IPS-18a (cell line): ENCODE data around the gene PLEKHA4.

ENCODE experiments used
- H3K27ac ChIP-seq: one replicate; pipeline ENCODE4 v1.5.1; 2013; ENCODE audit warnings: low read length
- H3K27me3 ChIP-seq: one replicate; pipeline ENCODE4 v1.6.1; 2013; ENCODE audit warnings: mild to moderate bottlenecking, low read length; ENCODE audit not compliant: control insufficient read depth, insufficient read depth
- H3K36me3 ChIP-seq: one replicate; pipeline ENCODE4 v1.6.1; 2013; ENCODE audit warnings: low read depth, low read length; ENCODE audit not compliant: control insufficient read depth
- H3K4me1 ChIP-seq: one replicate; pipeline ENCODE4 v1.6.1; 2013; ENCODE audit warnings: low read depth, low read length; ENCODE audit not compliant: control insufficient read depth
- H3K4me3 ChIP-seq: one replicate; pipeline ENCODE4 v1.5.1; 2013; ENCODE audit warnings: low read length
- H3K9ac ChIP-seq: one replicate; pipeline ENCODE4 v1.6.1; 2013; ENCODE audit warnings: mild to moderate bottlenecking, low read length, moderate library complexity
- H3K9me3 ChIP-seq: one replicate; pipeline ENCODE4 v1.6.1; 2013; ENCODE audit warnings: low read depth, low read length; ENCODE audit not compliant: control insufficient read depth

Gene PLEKHA4

DNA sequence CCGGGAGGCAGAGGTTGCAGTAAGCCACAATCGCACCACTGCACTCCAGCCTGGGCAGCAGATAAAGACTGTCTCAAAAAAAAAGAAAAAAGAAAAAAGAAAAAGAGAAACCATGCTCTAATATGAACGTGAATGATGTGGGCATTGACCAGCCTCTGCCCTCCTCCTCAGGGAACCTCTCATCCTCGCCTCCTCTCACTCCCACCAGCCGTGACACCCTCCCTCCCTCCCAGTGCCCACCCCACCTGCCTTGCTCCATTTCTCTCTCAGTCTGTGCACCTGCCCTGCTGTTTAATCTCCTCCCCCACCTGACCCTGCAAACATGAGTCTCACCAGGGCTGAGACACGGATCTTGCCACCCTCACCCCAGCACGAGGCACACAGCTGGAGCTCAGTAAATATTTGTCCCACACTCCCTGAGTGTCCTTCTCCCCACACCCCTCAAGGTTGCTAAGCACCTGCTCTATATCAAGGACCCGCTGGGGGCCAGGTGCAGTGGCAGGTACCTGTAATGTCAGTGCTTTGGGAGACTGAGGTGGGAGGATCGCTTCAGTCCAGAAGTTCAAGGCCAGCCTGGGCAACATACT is 50.1 kb downstream of the PLEKHA4 start:
- H3K27ac ChIP-seq: no peak overlapping the region
- H3K4me1 ChIP-seq: no peaks in the 10 kb centered on the region

DNA sequence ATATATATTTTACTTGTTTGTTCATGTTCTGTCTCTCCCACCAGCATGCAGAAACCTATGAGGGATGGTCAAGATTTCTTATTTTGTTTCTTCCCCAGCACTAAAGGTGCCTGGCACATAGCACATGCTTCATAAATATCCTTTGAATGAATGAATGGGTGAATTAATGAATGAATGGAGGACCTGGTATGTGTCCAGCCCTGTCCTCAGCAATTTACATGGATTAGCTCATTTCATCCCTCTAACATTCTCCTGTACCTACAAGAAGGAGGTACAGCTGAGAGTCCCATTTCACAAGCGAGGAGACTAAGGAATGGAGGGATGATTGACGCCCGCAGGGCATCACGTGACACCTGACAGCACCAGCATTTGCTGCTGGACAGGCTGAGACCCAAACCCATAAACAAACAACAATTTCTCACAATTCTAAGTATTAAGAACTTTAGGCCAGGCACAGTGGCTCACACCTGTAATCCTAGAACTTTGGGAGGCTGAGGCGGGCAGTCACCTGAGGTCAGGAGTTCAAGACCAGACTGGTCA is 50.8 kb downstream of the PLEKHA4 start:
- no peaks in the 10 kb centered on the region for H3K36me3 ChIP-seq
- H3K27me3 ChIP-seq: no peaks in the 10 kb centered on the region
- no peak overlapping the region for H3K27ac ChIP-seq
- no peaks in the 10 kb centered on the region for H3K4me1 ChIP-seq
- H3K9me3 ChIP-seq: no peaks in the 10 kb centered on the region
- H3K9ac ChIP-seq: no peak overlapping the region
- H3K4me3 ChIP-seq: no peak overlapping the region

More for the DNA sequence above, 50.1 kb downstream of the PLEKHA4 start:
- no peaks in the 10 kb centered on the region for H3K9me3 ChIP-seq
- H3K36me3 ChIP-seq: no peaks in the 10 kb centered on the region
- no peaks in the 10 kb centered on the region for H3K27me3 ChIP-seq
- H3K9ac ChIP-seq: no peak overlapping the region
- H3K4me3 ChIP-seq: no peak overlapping the region

DNA sequence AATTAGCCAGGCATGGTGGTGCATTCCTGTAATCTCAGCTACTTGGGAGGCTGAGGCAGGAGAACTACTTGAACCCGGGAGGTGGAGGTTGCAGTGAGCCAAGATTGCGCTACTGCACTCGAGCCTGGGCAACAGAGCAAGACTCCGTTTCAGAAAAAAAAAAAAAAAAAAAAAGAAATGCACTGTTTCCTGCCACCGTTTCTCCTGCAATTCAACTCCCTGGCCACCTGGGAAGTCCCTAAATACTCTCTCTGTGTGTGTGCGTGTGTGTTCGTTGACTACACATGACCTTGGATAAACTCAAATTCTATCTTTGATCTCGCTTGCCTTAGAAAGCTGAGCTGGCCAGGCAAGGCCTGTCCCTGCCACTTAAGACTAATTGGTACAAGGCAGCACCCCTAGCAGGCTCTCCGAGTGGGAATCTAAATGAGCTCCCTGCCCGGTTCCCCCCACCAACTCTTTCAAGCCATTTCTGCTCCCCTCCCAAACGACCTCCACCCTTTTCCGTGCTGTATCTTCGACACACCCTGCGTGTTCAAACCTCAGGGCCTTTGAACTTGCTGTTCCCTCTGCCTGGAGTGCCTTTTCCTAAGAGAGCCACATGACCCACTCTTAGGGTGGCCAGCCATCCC is 52.4 kb downstream of the PLEKHA4 start:
- no peaks in the 10 kb centered on the region for H3K9me3 ChIP-seq
- no peak overlapping the region for H3K4me3 ChIP-seq
- H3K27ac ChIP-seq: no peak overlapping the region
- no peaks in the 10 kb centered on the region for H3K4me1 ChIP-seq
- no peaks in the 10 kb centered on the region for H3K36me3 ChIP-seq
- no peaks in the 10 kb centered on the region for H3K27me3 ChIP-seq
- H3K9ac ChIP-seq: no peak overlapping the region

DNA sequence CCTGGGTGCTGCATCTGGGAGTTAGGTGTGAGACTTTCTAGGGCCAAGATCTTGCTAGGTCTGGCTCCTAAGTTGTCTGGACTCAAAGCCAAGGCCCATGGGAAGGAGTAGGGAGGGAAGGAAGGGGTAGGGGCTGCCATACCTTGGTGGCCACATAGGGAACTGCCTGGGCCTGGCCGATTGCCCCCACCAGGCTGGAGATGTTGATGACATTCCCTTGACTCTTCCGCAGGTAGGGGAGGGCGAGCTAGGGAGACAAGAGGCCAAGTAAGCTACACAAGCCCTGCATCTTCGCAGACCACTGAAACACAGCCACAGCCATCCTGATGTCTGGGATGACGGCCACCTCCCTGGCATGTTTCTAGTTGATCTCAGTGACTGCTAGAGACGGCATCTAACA is 53.5 kb downstream of the PLEKHA4 start:
- Histone ChIP-seq H3K9ac (no peak overlapping the region), H3K27me3 (peaks cover 6% of the 10 kb centered on the region), H3K27ac (no peak overlapping the region), H3K36me3 (no peaks in the 10 kb centered on the region), H3K4me3 (no peak overlapping the region), H3K4me1 (peaks cover 4% of the 10 kb centered on the region), H3K9me3 (no peaks in the 10 kb centered on the region)

DNA sequence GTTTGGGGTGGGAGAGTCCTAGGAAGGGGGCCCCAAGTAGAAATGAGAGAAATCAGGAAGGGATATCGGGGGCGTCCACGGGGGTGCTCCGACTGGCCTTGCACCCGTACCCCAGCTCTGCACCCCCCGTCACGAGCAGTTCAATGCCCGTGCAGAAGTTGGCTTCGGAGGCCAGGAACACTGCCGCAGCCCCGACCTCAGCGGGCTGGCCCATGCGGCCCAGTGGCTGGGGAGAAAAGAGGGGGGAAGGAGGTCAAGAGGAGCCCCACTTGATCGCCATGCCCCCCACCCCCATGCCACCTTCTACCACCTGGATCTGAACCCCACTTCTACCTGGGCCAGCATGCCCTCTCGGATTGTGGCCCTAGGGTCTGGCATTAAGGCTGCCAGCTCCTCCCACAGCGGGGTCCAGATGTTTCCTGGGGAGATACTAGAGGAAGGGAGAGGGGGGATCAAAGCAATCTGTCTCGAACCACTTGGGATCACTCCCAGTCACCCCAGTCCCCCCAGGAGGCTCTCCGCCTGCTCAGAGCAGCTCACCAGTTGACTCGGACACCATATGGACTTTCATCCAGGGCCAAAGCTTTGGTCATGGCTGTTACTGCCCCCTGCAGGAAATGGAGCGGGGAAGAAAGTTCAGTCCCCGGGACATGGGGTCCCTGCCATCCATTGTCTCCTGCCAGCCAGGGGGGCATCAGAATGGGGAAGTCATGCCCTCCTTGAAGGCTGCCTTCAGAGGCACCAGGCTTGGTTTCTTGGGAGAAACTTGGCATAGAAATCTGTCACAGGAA is 55.1 kb downstream of the PLEKHA4 start:
- peaks cover 4% of the 10 kb centered on the region for H3K4me1 ChIP-seq
- H3K36me3 ChIP-seq: no peaks in the 10 kb centered on the region
- no peaks in the 10 kb centered on the region for H3K9me3 ChIP-seq
- no peak overlapping the region for H3K4me3 ChIP-seq
- no peak overlapping the region for H3K27ac ChIP-seq
- H3K27me3 ChIP-seq: peaks cover 12% of the 10 kb centered on the region
- no peak overlapping the region for H3K9ac ChIP-seq

DNA sequence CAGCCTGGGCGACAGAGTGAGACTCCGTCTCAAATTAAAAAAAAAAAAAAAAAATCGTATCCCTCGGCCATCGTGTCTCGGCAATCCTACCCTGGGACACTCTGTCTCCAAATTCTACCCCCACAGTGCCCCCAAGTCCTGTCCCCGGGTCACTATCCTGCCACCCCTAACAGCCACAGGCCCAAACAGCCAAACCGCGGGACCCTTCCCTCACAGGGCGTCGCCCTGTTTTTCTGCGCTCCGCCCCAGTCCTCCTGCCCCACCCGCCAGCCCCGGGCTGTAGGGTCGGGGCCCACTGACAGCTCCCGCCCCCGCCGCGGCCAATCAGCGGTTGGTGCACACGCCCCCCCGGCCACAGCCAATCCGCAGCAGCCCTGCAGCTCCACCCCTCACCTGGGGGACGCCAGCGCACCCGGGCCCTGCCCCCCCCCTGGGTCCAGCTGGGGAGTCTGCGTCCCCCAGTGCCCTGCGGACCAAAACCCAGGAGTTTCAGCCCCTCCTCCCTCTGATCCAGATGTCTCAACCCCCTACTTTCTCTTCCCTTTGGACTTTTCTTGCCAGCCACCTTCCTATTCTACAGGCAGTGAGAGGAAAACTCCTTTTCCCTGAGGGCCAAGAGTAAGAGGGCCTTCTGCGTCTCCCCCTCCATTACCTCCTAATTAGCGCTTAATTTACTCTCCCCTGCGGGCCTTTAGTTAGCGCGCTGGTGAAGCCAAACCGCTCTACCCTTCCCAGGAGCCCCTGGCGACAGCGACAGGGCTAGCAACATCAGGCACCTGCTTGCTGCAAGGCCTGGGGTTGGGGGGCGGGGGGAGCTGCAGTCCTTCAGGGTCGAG is 56.1 kb downstream of the PLEKHA4 start:
- Histone ChIP-seq H3K4me1 (peaks cover 8% of the 10 kb centered on the region), H3K9ac (no peak overlapping the region), H3K27me3 (peaks cover 12% of the 10 kb centered on the region), H3K27ac (no peak overlapping the region), H3K4me3 (peak overlapping the region; percentile 44), H3K36me3 (no peaks in the 10 kb centered on the region), H3K9me3 (no peaks in the 10 kb centered on the region)

DNA sequence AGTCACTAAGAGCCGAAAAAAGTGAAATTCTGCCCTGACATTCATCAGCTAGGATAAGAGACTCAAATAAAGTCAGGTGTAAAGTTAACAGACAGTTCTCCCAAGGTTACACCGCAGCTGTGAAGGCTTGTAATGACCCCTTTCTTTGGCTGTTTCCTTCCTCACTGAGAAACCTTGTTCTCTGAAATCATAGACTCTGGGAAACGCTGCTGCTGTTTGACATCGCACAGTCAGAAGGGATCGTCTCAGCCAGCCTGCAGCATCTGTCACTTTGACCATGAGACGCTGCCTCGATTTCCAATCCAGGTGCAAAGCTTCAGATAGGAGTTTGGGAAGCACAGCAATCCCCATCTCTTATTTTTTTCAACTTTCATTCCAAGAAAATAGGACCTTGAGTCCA is 58.3 kb downstream of the PLEKHA4 start:
- Histone ChIP-seq H3K9me3 (no peaks in the 10 kb centered on the region), H3K9ac (peak overlapping the region; percentile 69), H3K4me3 (peak overlapping the region; percentile 63), H3K27ac (no peak overlapping the region), H3K4me1 (peaks cover 18% of the 10 kb centered on the region), H3K27me3 (peaks cover 12% of the 10 kb centered on the region), H3K36me3 (no peaks in the 10 kb centered on the region)

DNA sequence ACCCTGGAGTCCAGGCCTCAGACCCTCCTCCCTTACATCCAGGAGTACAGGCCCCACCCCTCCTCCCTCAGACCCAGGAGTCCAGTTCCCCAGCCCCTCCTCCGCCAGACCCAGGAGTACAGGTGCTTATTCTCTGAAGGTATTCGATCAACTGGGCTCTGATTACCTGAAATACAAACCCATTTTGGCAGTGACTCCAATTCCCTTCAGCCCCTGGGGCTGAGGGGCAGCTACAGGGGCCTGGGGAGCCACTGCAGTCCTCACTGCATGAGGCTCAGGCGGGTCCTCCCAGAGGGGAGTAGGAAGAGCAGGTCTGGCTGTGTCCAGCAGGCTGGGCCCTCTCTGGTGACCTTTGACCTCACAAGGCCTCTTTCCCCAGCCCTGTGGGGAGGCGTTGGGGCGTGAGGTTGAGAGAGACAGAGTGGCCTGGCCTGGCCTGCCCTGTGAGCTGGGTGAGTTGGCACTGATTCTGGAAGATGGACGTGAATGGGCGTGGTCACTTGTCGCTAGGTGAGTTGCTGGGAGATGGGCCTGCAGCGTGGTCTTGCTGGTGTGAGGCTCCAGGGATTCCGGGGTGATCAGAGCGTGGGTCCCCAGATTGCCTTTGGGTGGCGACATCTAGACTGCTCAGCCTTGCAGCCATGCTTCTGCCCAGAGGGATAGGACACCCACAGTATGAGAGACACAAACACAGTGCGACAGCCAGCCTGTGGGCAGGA is 60.7 kb downstream of the PLEKHA4 start:
- peak overlapping the region; percentile 11 for H3K27ac ChIP-seq
- no peaks in the 10 kb centered on the region for H3K9me3 ChIP-seq
- peak overlapping the region; percentile 11 for H3K9ac ChIP-seq
- H3K36me3 ChIP-seq: no peaks in the 10 kb centered on the region
- H3K4me1 ChIP-seq: peaks cover 18% of the 10 kb centered on the region
- no peak overlapping the region for H3K4me3 ChIP-seq
- H3K27me3 ChIP-seq: peaks cover 12% of the 10 kb centered on the region

DNA sequence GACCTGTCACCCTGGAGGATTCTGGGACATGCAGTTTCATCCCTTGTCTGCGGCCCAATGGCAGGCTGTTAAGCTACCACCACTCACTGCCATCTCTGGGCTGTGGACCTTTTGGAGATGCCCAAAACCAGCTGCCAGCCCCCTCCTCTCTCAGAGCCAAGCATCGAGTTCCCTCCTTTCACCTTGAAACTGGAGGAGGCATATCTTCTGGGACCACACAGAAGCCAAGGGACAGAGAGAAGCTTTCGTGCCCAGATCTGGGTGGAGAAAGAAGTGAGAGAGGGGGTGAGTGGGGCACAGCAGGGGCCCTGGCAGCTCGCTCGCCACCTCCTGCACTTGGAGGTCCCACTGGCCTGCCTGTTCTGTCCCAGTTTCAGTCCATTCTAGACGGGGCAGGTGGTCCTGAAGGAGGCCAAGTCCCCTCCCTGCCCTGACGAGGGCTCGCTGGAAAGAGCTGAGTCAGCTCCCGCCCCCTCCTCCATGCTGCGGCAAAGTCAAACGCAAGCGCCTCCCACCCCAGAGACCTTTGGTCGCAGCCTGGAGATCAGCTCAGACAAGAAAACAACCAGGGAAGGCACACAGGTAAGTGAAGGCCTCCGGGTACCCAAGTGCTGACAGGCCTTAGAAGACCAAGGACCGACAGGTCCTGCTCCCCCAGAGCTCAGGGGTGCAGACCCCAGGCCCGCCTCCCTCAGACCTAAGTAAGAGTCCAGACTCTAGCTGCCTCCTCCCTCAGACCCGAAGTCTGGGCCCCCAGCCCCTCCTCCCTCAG is 61.4 kb downstream of the PLEKHA4 start:
- H3K9me3 ChIP-seq: no peaks in the 10 kb centered on the region
- peak overlapping the region; percentile 11 for H3K27ac ChIP-seq
- H3K9ac ChIP-seq: peak overlapping the region; percentile 11
- H3K4me1 ChIP-seq: peaks cover 18% of the 10 kb centered on the region
- peaks cover 12% of the 10 kb centered on the region for H3K27me3 ChIP-seq
- no peak overlapping the region for H3K4me3 ChIP-seq
- no peaks in the 10 kb centered on the region for H3K36me3 ChIP-seq

DNA sequence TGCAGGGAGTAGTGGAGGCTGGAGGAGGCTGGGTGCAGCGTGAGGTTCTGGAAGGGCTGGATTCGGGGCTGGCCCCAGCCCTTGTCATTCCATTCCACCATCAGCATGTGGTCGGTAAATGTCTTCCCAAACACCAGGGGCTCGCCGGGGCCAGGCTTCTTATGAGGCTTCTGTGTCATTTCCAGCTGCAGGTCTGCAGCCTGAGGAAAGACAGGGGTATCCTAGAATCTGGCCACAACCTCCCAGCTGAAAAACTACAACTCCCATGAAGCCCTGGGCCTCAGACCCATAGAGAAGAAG is 61.9 kb downstream of the PLEKHA4 start:
- Histone ChIP-seq H3K36me3 (no peaks in the 10 kb centered on the region), H3K27me3 (peaks cover 12% of the 10 kb centered on the region), H3K9ac (no peak overlapping the region), H3K4me1 (peaks cover 18% of the 10 kb centered on the region), H3K4me3 (no peak overlapping the region), H3K9me3 (no peaks in the 10 kb centered on the region), H3K27ac (no peak overlapping the region)
